Measurements from ENCODE around the gene TAC4.

GRCh38 chr17:49872754-49873377 is 25.0 kb upstream of the TAC4 start:
- no peak for TF ChIP-seq POLR2A (IDR thresholded peaks at IDR 0.05)
- TF ChIP-seq, protein P1, sequence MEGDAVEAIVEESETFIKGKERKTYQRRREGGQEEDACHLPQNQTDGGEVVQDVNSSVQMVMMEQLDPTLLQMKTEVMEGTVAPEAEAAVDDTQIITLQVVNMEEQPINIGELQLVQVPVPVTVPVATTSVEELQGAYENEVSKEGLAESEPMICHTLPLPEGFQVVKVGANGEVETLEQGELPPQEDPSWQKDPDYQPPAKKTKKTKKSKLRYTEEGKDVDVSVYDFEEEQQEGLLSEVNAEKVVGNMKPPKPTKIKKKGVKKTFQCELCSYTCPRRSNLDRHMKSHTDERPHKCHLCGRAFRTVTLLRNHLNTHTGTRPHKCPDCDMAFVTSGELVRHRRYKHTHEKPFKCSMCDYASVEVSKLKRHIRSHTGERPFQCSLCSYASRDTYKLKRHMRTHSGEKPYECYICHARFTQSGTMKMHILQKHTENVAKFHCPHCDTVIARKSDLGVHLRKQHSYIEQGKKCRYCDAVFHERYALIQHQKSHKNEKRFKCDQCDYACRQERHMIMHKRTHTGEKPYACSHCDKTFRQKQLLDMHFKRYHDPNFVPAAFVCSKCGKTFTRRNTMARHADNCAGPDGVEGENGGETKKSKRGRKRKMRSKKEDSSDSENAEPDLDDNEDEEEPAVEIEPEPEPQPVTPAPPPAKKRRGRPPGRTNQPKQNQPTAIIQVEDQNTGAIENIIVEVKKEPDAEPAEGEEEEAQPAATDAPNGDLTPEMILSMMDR (IDR thresholded peaks at IDR 0.05): no peak

Data from esophagus squamous epithelium (tissue), 4 donors.